Prostate gland (tissue), 2 donors: ENCODE measurements around the gene CLRN3.

Experiments
- POLR2AphosphoS5 ChIP-seq: sonication (generic); formaldehyde crosslinking; IDR thresholded peaks from one replicate; pipeline ENCODE4 v1.6.1; 2017; ENCODE audit warnings: antibody characterized with exemption
- TF ChIP-seq, protein P1 (sequence below), 4 experiments: fragments of 200-600 bp in 2 of 4; fragments of 450-650 bp in 2 of 4; sonication (generic) in 2 of 4; IDR thresholded peaks; 1 replicate in 3 of 4; 2 replicates in 1 of 4; pipeline ENCODE4 v1.5.1; 2016 to 2019; ENCODE audit warnings: antibody characterized with exemption in 4 of 4, mild to moderate bottlenecking in 2 of 4, moderate library complexity in 2 of 4

- TF ChIP-seq, protein P1, sequence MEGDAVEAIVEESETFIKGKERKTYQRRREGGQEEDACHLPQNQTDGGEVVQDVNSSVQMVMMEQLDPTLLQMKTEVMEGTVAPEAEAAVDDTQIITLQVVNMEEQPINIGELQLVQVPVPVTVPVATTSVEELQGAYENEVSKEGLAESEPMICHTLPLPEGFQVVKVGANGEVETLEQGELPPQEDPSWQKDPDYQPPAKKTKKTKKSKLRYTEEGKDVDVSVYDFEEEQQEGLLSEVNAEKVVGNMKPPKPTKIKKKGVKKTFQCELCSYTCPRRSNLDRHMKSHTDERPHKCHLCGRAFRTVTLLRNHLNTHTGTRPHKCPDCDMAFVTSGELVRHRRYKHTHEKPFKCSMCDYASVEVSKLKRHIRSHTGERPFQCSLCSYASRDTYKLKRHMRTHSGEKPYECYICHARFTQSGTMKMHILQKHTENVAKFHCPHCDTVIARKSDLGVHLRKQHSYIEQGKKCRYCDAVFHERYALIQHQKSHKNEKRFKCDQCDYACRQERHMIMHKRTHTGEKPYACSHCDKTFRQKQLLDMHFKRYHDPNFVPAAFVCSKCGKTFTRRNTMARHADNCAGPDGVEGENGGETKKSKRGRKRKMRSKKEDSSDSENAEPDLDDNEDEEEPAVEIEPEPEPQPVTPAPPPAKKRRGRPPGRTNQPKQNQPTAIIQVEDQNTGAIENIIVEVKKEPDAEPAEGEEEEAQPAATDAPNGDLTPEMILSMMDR (IDR thresholded peaks at IDR 0.05), result no peak
- no peak for TF ChIP-seq POLR2AphosphoS5
Measured at GRCh38 chr10:127886371-127887051, 6.2 kb downstream of the CLRN3 start.
